DMS53 (cell line): ENCODE measurements around the gene CELF3.

Source experiments
- DNase-seq: peaks from one replicate; lab custom pipeline; 2025; lab: John Stamatoyannopoulos, UW

CELF3 gene

DNA sequence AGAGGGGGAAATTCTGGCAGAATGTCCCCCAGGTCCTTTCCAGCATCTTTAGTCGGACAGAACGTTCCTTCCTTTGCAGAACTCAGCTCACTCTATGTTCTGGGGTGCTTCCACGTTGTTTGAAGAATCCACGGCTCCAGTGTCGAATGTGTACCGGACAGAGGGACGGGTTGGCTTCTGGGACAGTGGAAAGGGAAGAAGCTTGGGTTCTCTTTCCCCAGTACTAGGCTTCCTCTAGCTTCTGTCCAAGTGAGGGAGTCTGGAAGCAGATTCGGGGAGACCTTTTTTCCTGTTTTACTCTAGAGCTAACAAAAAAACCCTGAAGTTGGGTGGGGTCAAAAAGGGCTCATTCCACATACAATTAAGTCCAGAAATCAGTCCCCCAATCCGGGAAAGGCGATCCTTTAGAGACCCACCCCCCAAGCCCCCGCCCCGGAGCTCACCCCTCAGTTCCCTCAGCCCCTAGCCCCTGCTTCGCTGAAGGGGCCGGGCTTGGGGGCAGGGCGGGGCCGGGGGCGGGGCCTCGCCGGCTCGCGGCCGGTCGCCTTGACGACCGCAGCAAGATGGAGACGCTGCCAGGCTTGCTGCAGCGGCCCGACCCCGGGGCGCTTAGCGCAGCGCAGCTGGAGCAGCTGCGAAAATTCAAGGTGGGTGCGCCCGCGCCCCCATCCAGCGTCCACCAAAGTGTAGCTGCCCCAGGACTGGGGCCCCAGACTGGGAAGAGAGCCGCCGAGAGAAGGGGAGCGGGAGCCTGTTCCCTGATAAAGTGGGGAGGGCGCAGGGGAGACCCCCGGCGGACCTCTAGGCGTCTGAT, 4.6 kb upstream of the CELF3 start, which contains the start of gene RIIAD1:
Gene RIIAD1 (plus strand): TSS at position 549 of the 814 bp plus-strand sequence. CDS start 15 bp downstream, at position 564.
- DNase-seq = peak; percentile 66

DNA sequence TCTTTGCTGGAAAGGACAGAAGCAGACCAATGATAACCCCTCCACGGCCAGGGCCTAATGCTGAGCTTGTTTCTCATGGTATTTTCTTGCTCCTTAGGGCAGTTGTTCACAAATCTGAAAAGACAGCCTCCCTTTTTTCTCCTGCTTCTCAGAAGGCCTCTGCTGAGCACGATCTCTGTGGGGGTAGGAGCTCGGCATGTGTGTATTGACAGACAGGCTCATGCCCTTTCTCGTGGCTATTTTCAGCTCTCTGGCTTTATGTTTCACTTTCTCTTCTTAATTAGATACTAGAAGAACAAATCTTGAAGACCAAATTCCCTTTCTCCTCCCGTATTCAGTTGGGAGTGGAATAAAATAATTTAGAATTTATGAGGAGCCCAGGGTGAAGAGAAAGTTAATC, 4.0 kb upstream of the CELF3 start:
- no peak for DNase-seq

DNA sequence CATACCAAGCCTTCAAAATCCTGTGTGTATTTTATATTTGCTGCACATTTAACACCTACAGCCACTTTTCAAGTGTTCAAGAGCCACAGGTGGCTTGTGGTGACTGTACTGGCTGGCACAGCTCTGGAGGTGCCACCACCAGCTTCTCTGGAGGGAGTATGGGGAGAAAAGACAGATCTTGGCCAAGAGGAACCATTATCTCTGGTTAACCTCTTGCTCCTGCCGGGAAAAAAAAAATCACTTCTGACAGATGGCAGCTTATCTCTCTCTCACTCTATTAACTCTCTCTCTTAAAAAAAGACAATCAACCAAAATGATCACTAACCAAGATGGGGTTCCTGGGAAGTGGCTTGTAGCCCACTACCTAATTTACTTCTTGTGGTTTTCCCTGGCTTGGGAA, 3.5 kb upstream of the CELF3 start:
- no peak for DNase-seq

DNA sequence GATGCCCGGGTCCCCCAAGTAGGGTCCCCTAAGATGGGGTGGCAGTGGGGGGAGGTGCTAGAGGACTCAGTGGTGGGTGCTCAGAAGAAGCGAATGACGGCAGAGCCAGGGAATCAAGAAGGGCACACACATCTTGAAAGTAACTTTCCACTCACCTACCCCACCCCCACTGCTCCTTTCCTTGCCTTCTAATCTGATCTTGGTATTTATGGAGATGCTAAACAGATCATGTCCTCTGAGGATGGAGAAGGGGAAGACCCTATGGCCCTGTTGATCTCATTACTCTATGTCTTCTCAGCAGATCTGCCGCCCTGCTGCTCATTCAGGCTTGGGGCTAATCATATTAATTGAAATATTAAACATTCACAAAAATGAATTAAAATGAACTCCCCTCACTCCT, 2.1 kb upstream of the CELF3 start:
- DNase-seq = no peak

DNA sequence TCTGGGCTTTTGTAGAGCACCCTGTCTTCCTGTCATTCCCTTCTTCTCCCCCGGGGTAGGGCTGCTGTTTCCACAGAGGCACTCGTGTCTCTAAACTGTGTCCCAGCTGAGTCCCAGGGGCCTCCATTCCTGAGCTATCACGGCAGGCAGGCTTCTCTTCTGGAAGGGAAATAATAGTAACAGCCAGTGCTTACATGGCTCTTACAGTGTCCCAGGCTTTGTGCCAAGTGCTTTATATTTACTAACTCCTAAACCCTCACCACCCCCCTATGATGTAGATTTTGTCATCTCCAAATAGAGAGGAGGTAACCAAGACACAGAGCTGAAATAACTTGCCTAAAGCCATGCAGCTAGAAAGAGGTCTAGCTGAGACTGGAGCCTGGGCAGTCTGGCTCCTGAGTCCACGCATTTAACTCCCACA, 1.4 kb upstream of the CELF3 start:
- DNase-seq = peak; percentile 23

DNA sequence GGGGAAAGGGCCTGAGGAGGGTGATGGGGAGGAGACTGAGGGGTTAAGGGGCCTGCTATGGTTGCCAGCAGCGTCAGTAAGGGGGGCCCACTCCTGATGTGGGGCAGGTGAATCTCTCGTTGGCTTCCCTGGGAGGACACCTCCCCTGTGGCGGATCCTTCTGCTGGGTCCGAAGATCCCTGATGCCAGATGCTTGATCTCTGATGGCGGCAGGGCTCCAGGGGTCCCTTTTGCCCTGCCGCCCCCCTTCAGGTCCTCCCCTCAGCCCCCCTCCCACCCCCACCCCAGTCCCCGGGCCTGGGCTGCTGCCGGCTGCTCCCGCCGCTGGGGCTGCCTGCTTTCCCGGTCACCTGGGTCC, 219 bp downstream of the CELF3 start:
- no peak for DNase-seq

DNA sequence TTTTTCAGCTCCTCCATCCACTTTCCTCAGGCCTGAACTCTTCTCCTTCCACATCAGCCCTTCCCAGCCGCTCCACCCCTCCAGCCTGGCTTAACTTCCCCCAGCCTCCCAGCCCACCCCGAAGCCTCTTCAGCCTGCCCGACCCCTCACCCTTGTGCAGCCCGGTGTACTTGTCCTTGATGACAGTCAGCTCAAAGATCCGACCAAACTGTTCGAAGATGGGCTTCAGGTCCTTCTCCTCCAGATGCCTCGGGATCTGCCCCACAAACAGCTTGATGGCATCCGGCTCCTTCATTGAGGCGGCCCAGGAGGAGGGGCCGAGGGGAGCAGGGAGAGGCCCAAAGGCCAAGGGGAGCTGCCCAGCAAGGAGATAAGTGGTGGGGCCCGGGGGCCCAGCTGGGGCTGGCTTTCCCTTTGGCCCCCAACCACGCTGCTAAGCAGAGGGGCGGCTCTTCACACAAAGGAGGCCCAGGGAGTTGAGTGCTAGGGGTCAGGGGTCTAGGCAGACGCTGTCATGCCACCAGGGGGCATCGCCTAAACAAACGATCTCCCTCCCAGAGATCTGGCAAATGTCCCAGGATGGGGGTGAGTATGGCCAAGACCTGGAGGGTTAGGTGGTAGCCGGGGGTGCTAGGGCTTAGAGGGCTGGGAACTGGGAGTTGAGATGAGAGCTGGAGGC, 738 bp downstream of the CELF3 start:
- peak; percentile 79 for DNase-seq

DNA sequence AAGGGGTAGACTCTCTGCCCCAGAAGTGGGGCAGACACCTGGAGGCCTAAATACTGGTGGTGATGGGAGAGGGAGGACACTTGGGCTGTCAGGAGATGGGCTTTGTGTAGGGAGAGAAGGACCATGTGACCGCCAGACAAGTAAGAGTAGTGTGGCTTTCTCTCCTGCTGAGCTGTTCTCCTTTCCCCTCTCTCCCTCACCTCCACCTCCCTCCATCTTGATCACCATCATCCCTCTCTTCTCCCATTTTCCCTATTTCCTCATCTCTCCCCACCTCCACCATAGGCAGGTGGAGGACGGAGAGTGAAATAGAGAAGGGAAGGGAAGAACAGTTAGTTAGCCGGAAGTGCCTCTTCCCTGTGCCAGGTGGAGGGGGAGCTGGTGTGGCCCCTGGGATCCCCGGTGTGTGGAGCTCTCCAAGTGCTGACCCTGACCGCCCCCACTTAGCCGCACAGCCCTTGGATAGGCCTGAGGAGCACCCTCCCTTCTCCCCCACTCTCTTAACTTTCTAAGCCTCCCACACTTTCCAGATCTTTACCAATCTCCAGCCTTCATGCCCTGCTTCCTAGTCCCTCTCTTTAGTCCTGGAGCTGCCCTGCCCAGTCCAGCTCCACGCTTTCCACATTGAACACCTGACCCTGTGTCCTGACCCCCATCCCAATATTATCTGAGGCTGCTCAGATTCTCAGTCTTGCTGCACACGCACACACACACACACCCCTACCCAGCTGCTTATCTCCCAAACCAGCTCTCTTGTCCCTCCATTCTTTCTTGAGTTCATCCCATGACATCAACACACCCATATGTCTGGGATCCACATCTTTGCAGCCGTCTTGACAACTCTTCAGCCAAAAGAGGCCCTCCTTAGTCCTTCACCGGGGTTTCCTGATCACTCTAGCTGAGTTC, 1.5 kb downstream of the CELF3 start:
- peak; percentile 44 for DNase-seq

DNA sequence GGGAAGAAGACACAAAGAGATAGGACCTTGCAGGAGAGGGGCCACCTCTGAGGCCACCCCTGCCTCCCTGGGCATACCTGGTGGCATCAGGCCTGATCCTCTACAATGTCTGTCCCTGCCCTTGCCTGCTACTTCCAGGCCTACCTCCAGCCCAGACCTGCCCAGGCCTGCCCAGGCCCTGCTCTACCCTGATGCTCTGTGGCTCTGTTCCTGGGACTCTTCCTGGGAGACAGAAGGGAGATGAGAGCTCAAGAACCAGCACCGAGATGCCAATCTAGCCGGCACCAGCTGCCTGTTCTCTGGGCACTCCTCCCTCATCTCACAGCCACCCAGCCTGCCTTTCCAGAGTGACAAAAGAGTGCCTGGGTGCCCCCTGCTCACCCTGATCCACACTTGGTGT, 2.7 kb downstream of the CELF3 start:
- peak; percentile 71 for DNase-seq

DNA sequence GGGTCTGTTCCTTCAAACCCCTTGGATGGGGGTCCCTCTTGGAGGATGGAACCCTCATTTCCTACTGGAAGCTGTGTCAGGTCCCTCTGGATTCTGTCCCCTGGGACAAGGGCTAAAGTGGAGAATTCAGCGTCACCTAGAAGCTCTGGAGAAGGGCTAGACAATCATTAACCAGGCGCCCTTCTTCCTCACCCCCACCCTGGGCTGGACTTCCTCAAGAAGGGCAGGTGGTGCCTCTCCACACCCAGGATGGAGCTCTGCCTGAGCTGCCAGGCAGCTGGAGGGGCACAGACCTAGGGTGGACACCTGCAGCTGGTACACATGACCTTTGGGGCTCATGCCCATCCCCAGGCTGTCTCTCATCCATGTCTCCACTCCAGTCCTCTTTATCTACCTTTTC, 3.6 kb downstream of the CELF3 start:
- DNase-seq = peak; percentile 96

DNA sequence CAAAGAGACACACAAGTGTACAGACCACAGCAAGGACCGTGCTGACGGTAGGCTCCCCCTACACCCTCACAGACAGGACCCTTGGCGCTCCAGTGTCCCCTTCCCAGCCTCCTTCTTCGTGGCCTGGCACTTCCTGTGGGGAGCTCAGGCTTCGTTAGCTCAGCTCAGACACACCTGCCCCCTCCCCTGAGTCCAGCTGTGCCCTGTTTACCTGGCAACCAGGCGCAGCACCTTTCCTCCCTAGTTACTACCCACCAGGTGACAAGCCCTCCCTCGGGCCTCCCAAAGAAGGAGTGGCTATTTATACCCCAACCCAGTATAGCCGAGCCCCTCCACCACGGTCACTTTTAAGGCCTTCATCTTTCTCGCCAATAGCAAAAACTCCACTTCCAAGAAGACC, 4.7 kb downstream of the CELF3 start:
- peak; percentile 96 for DNase-seq

DNA sequence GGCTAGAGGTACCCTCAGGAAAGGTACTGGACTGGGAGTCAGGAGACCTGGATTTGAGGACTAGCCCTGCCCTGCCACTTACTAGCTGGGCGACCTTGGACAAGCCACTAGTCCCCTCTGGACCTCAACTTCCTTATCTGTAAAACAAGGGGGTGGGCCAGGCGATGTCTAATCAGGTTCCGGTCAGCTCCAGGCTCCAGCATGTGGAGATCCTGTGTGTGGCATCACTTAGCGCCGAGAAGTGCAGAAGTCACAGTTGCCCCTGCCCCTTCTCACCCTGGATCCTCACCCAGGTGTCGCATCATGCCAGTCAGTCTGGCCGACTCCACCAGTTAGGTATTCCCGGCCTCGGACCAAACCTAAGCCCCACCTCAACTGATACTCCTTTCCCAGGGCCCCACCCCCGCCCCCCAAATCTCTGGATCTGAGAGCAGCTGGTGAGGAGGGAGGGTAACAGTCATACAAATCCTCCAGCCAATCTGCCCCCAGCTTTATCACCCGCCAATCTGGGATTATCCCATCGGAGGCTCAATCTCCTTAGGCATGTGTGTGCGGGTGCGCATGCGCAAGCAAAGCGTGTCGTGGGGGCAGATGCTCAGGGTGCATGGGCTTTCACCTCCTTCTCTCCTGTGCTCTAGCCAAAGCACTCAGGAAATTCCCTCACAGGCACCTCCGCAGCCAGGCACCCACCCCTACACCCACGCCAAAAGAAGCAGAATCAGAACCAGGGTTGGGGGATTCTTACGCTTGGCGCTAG, 5.4 kb downstream of the CELF3 start:
- no peak for DNase-seq

DNA sequence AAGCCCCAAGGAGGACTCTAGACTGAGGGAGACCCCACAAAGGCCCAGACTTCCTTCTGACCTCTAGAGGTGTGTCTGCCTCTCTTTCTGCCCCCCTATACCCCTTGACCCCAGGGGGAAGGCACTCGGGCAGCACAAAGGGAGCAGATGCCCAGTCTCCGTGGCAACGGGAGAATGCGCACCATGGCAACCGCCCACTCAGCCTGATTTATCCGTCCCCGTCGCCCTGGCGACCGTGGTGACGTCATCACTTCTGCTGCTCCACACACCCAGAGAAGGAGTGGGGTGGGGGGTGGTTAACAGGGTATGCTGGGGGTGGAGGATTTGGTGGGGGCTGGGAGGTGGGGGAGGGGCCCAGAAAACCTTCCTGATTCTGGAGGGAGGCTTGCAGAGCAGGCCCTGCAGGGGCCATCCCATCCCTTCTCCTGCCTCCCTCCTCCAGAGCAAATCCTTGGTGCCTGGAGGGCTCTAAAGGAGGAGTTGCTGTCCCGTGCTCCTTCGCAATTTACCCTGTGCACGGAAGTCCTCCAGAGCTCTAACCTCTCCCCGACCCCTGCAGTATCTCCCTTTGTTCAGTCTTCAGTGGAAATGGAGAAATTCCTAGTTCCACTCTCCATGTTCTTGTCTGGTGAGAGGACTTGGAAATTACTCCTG, 6.3 kb downstream of the CELF3 start:
- DNase-seq = peak; percentile 92

DNA sequence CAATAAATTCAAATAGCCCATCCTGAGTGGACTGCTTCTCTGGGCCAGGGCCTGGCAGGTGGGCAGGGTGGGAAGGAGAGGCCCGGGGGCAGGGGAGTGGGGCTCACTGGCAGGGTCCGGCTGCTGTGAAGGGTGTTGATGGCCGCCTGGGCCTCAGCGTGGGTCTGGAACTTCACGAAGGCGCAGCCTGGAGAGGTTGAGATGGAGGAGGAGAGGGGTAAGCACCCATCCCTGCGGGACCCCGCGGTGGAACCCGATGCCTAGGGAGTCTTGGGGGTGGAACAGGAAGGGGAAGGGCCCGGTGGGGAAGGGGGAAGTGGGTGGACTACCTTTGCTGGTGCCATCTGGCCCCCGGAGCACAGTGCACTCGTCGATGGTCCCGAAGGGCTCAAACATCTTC, 7.7 kb downstream of the CELF3 start:
- DNase-seq = no peak

DNA sequence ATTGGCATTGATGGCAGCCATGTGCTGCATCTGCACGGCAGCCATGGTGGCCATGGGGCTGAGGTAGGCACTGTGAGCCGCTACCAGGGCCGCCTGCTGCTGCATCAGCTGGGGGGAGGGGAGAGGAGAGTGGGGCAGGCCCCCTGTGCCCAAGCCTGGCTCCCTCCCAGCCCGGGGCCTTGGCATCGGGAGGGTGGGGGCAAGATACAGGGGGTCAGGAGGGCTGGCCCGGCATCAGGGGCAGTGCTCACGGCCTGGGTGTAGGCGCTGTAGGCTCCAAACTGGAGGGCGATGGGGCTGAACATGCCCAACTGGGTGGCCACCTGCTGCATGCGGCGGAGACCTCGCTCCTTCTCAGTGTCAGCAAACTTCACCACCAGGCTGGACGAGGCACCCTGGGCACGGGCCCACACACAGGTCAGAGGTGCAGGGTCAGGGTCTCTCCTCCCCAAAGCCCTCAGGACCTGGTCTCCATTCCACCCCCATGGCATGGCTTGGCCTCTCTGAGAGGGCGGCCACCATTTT, 9.0 kb downstream of the CELF3 start:
- no peak for DNase-seq

DNA sequence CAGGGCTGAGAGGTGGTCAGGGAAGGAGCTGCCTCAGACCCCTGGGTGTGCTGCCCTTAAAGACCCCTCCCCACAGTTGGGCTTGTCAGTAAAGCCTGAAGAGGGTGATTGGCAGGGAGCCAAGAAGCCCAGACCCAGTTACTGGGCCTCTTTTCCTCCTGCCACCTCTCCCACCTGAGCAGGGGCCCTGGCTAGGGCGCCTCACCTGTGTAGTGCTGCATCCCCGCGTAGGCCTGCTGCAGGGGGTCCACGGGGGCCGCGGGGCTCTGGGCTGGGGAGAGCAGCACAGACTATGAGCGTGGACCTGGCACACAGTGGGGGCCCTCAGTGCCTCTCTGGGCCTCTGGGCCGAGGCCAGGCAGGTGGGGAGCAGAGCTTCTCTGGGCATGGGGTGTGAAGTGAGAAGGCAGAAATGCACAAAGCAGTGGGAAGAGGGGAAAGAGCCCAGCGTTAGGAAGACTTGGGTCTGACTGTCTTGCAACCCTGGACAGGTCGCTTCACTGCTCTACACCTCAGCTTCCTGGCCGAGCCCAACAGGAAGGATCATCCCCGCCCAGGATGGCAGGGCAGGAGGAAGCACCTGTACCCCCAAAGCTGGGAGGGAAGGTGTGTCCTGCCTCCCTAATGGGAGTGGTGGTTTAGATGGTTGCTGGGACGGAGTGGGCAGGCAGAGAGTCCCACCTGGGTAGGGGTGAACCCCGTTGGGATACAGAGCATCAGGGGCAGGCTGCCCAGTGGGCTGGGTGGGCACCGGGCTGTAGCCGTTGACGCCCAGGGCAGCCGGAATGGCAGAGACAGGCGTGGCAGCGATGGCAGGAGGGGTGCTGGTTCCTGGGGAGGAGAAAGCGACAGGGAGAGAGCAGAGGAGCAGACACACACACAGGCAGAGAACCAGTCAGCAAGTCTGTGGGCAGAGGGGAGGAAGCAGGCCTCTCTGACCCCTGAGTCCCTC, 9.9 kb downstream of the CELF3 start:
- no peak for DNase-seq

DNA sequence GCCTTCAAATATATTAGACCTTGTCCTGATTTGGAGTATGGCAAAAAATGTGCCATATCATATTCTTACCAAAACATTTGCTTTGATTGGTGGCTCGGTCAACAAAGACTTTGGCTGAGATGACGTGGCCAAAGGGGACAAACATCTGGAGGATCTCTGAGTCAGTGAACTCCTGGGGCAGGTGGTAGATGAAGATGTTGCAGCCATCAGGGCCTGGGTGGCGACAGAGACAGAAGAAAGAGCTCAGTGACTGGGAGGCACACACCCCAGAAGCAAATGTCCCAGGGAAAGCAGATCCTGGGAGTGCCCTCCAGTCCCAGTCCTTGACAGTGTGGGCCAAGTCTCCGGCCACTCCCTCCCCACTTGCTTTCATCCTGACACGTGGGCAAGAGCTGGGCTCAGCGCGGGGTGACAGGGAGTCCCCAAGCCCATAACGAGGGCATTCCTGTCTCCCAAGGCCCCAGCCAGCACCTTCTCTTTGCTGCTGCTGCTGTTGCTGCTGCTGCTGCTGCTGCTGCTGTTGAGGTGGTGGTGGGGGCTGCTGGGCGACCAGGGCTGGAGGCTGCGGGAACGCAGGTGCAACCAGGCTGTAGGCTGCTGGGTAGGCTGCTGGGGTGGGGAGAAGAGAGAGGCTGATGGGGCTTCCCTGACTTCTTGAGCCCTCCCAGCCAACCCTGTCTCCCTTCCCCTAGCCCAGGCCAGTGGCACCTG, 10.7 kb downstream of the CELF3 start:
- peak; percentile 19 for DNase-seq

DNA sequence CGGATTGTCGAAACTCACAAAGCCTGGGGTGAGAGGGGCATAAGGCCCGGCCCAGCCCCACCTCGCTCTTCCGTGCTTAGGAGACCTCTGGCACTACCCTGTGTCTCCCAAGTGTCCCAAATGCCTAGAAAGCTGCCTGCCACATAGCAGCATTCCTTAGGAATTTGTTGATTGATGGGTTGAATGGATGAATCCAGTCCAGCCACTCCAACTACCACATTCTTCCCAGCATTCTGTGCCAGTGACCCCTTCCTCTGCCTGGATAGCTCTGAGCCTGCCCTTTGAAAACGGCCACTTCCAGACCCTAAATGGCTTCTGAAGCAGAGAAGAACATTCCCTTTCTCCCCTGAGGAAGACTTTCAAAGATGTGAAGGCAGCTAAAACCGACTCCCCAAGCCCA, 11.5 kb downstream of the CELF3 start:
- DNase-seq = no peak

DNA sequence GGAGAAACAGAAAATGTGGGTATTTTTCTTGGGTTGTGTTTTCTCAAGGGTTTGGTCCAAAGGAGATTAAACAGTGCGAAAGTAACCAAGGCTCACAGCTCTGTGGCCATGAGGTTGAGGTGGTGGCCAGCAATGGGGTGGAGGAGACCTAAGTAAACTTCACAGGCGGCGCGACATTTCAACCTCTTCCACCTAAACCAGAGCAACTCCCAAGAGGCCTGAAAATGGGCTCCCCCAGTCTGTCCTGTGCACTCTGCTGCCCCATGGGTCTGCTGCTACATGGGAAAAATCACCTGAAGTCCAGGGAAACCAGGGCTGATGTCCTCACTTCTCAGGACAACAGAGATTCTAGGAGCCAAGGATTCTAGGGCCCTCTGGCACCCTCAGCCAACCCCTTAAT, 12.4 kb downstream of the CELF3 start:
- no peak for DNase-seq
